Measurements from ENCODE around the gene TFB1M.

Gene TFB1M

DNA sequence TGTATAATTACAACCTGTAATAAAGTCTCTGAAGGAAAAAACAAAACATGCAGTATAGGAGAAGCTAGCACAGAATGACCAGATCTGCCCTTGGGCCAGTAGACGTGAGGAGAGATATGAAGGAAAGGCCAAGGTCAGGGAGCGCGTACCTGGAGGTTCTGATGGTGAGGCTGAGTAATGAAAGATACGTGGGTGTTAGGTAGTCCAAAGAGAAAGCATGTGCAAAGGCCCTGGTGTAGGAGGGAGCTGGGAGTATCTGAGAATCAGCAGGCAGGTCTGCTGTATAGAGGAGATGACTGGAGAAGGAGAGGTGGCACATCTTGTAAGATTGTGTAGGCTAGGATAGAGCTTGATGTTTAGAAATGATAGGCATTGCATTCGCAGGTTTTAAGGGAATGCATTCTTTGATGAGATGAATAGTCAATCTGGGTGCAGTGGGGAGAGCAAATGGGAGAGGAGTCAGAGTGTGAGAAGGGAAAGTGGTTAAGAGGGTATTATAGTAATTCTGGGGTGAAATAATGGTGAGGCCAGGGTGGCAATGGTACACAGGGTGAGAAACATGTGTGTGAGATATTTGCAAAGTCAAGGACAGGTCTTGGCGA lies 15.9 kb upstream of the TFB1M start:
- Histone ChIP-seq H3K9ac (ENCODE audit: low read length in 5 of 5) (no peak overlapping the region), H3K36me3 (ENCODE audit: control insufficient read depth in 5 of 5, insufficient read depth in 5 of 5, low read length in 5 of 5) (no peaks in the 10 kb centered on the region), H3K4me3 (ENCODE audit: low read depth in 1 of 5, low read length in 5 of 5) (no peak overlapping the region), H3K27ac (ENCODE audit: low read depth, low read length) (no peak overlapping the region), H3K4me1 (ENCODE audit: control insufficient read depth in 5 of 5, insufficient read depth in 5 of 5, low read length in 5 of 5) (no peaks in the 10 kb centered on the region), H3K27me3 (ENCODE audit: control insufficient read depth in 5 of 5, insufficient read depth in 4 of 5, low read length in 5 of 5) (no peaks in the 10 kb centered on the region), H3K9me3 (ENCODE audit: control insufficient read depth in 5 of 5, low read length in 5 of 5) (no peaks in the 10 kb centered on the region)

- H3K27ac ChIP-seq (ENCODE audit: low read depth, low read length): no peak overlapping the region
- no peaks in the 10 kb centered on the region for H3K36me3 ChIP-seq (ENCODE audit: control insufficient read depth in 5 of 5, insufficient read depth in 5 of 5, low read length in 5 of 5)
- H3K27me3 ChIP-seq (ENCODE audit: control insufficient read depth in 5 of 5, insufficient read depth in 4 of 5, low read length in 5 of 5): no peaks in the 10 kb centered on the region
- H3K4me1 ChIP-seq (ENCODE audit: control insufficient read depth in 5 of 5, insufficient read depth in 5 of 5, low read length in 5 of 5): no peaks in the 10 kb centered on the region
- no peaks in the 10 kb centered on the region for H3K9me3 ChIP-seq (ENCODE audit: control insufficient read depth in 5 of 5, low read length in 5 of 5)
- no peak overlapping the region for H3K9ac ChIP-seq (ENCODE audit: low read length in 5 of 5)
- no peak overlapping the region for H3K4me3 ChIP-seq (ENCODE audit: low read depth in 1 of 5, low read length in 5 of 5)
These were observed 15.3 kb upstream of the TFB1M start for GRCh38 chr6:155329460-155330132.

- H3K27ac ChIP-seq (ENCODE audit: low read depth, low read length): no peak overlapping the region
- no peaks in the 10 kb centered on the region for H3K36me3 ChIP-seq (ENCODE audit: control insufficient read depth in 5 of 5, insufficient read depth in 5 of 5, low read length in 5 of 5)
- H3K9ac ChIP-seq (ENCODE audit: low read length in 5 of 5): no peak overlapping the region
- H3K27me3 ChIP-seq (ENCODE audit: control insufficient read depth in 5 of 5, insufficient read depth in 4 of 5, low read length in 5 of 5): no peaks in the 10 kb centered on the region
- no peaks in the 10 kb centered on the region for H3K4me1 ChIP-seq (ENCODE audit: control insufficient read depth in 5 of 5, insufficient read depth in 5 of 5, low read length in 5 of 5)
- no peak overlapping the region for H3K4me3 ChIP-seq (ENCODE audit: low read depth in 1 of 5, low read length in 5 of 5)
- H3K9me3 ChIP-seq (ENCODE audit: control insufficient read depth in 5 of 5, low read length in 5 of 5): no peaks in the 10 kb centered on the region
These were observed 14.5 kb upstream of the TFB1M start for GRCh38 chr6:155328539-155329459.

GRCh38 chr6:155328074-155328538 lies 13.8 kb upstream of the TFB1M start:
- no peak overlapping the region for H3K27ac ChIP-seq (ENCODE audit: low read depth, low read length)
- H3K36me3 ChIP-seq (ENCODE audit: control insufficient read depth in 5 of 5, insufficient read depth in 5 of 5, low read length in 5 of 5): no peaks in the 10 kb centered on the region
- H3K9me3 ChIP-seq (ENCODE audit: control insufficient read depth in 5 of 5, low read length in 5 of 5): no peaks in the 10 kb centered on the region
- H3K27me3 ChIP-seq (ENCODE audit: control insufficient read depth in 5 of 5, insufficient read depth in 4 of 5, low read length in 5 of 5): no peaks in the 10 kb centered on the region
- no peak overlapping the region for H3K4me3 ChIP-seq (ENCODE audit: low read depth in 1 of 5, low read length in 5 of 5)
- no peaks in the 10 kb centered on the region for H3K4me1 ChIP-seq (ENCODE audit: control insufficient read depth in 5 of 5, insufficient read depth in 5 of 5, low read length in 5 of 5)
- no peak overlapping the region for H3K9ac ChIP-seq (ENCODE audit: low read length in 5 of 5)

GRCh38 chr6:155327326-155328073 lies 13.2 kb upstream of the TFB1M start:
- no peaks in the 10 kb centered on the region for H3K27me3 ChIP-seq (ENCODE audit: control insufficient read depth in 5 of 5, insufficient read depth in 4 of 5, low read length in 5 of 5)
- no peak overlapping the region for H3K9ac ChIP-seq (ENCODE audit: low read length in 5 of 5)
- no peaks in the 10 kb centered on the region for H3K4me1 ChIP-seq (ENCODE audit: control insufficient read depth in 5 of 5, insufficient read depth in 5 of 5, low read length in 5 of 5)
- H3K36me3 ChIP-seq (ENCODE audit: control insufficient read depth in 5 of 5, insufficient read depth in 5 of 5, low read length in 5 of 5): no peaks in the 10 kb centered on the region
- no peaks in the 10 kb centered on the region for H3K9me3 ChIP-seq (ENCODE audit: control insufficient read depth in 5 of 5, low read length in 5 of 5)
- H3K4me3 ChIP-seq (ENCODE audit: low read depth in 1 of 5, low read length in 5 of 5): no peak overlapping the region
- H3K27ac ChIP-seq (ENCODE audit: low read depth, low read length): no peak overlapping the region

DNA sequence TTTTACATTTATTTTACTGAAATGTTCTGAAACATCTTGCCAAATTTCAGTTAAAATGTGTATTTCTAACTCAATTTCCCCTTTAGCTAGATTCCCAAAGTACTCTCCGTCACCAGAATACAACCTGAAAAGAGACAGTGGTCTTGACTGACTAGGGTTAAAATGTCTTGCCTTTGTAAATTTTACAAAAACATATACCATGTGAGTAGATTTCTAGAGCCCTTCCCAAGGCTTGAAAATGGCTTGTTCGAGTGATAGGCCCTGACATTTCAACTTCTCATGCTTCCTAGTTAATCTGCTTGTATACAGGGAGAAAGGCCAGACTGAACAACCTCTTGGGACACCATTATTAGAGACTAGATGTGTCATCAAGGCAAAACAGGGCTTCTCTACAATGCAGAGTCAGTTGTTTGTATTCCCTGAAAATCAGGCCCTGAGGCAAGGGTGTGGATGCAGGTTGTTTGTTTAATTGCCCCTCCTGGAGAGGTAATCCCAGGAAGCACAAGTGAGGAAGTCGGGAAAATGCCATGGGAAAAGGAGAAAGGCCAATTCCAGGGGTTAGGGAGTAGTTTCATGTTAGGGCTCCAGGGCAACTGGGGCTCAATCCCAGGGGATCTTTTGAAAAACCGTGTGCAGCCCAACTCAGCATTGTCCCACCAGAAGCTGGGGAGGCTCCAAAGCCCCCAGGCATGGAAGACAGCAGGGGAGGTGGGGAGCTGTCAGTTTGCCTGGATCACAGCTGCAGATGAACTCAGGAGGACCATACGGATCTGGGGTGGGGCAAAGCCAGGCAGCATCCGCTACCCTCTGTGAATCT lies 11.6 kb upstream of the TFB1M start:
- Histone ChIP-seq H3K27me3 (ENCODE audit: control insufficient read depth in 5 of 5, insufficient read depth in 4 of 5, low read length in 5 of 5) (no peaks in the 10 kb centered on the region), H3K9ac (ENCODE audit: low read length in 5 of 5) (no peak overlapping the region), H3K27ac (ENCODE audit: low read depth, low read length) (no peak overlapping the region), H3K4me3 (ENCODE audit: low read depth in 1 of 5, low read length in 5 of 5) (no peak overlapping the region), H3K9me3 (ENCODE audit: control insufficient read depth in 5 of 5, low read length in 5 of 5) (no peaks in the 10 kb centered on the region), H3K36me3 (ENCODE audit: control insufficient read depth in 5 of 5, insufficient read depth in 5 of 5, low read length in 5 of 5) (no peaks in the 10 kb centered on the region), H3K4me1 (ENCODE audit: control insufficient read depth in 5 of 5, insufficient read depth in 5 of 5, low read length in 5 of 5) (no peaks in the 10 kb centered on the region)

DNA sequence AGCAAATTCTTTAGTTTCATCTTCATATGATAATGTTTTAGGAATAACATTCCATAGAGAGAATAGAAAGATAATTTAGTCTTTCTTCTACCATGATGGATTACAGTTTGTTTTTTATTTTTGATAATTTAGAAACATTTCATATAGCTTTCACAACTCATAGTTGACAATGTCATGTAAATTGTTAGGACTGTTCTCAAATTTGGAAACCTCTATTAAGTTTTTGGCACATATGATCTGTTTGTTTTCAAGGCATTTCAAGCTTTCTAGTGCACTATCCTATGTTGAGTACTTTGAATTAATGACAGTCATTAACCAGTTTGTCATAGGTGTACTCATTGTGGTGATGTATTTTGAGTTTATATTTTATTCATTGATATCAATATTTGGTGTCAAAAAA lies 10.7 kb upstream of the TFB1M start:
- Histone ChIP-seq H3K36me3 (ENCODE audit: control insufficient read depth in 5 of 5, insufficient read depth in 5 of 5, low read length in 5 of 5) (no peaks in the 10 kb centered on the region), H3K9ac (ENCODE audit: low read length in 5 of 5) (no peak overlapping the region), H3K27ac (ENCODE audit: low read depth, low read length) (no peak overlapping the region), H3K4me3 (ENCODE audit: low read depth in 1 of 5, low read length in 5 of 5) (no peak overlapping the region), H3K4me1 (ENCODE audit: control insufficient read depth in 5 of 5, insufficient read depth in 5 of 5, low read length in 5 of 5) (no peaks in the 10 kb centered on the region), H3K27me3 (ENCODE audit: control insufficient read depth in 5 of 5, insufficient read depth in 4 of 5, low read length in 5 of 5) (no peaks in the 10 kb centered on the region), H3K9me3 (ENCODE audit: control insufficient read depth in 5 of 5, low read length in 5 of 5) (no peaks in the 10 kb centered on the region)

GRCh38 chr6:155324172-155324571 lies 9.9 kb upstream of the TFB1M start:
- Histone ChIP-seq H3K4me1 (ENCODE audit: control insufficient read depth in 5 of 5, insufficient read depth in 5 of 5, low read length in 5 of 5) (no peaks in the 10 kb centered on the region), H3K9ac (ENCODE audit: low read length in 5 of 5) (no peak overlapping the region), H3K4me3 (ENCODE audit: low read depth in 1 of 5, low read length in 5 of 5) (no peak overlapping the region), H3K36me3 (ENCODE audit: control insufficient read depth in 5 of 5, insufficient read depth in 5 of 5, low read length in 5 of 5) (no peaks in the 10 kb centered on the region), H3K9me3 (ENCODE audit: control insufficient read depth in 5 of 5, low read length in 5 of 5) (no peaks in the 10 kb centered on the region), H3K27me3 (ENCODE audit: control insufficient read depth in 5 of 5, insufficient read depth in 4 of 5, low read length in 5 of 5) (no peaks in the 10 kb centered on the region), H3K27ac (ENCODE audit: low read depth, low read length) (no peak overlapping the region)

- peak overlapping the region in 3 of 5 donors; percentile 32 to 47 (median 35) for H3K4me3 ChIP-seq (ENCODE audit: low read depth in 1 of 5, low read length in 5 of 5)
- H3K27me3 ChIP-seq (ENCODE audit: control insufficient read depth in 5 of 5, insufficient read depth in 4 of 5, low read length in 5 of 5): no peaks in the 10 kb centered on the region
- H3K9me3 ChIP-seq (ENCODE audit: control insufficient read depth in 5 of 5, low read length in 5 of 5): no peaks in the 10 kb centered on the region
- no peaks in the 10 kb centered on the region for H3K36me3 ChIP-seq (ENCODE audit: control insufficient read depth in 5 of 5, insufficient read depth in 5 of 5, low read length in 5 of 5)
- H3K27ac ChIP-seq (ENCODE audit: low read depth, low read length): no peak overlapping the region
- no peak overlapping the region for H3K9ac ChIP-seq (ENCODE audit: low read length in 5 of 5)
- peaks cover 2 to 10% (median 7%) of the 10 kb centered on the region in 5 donors for H3K4me1 ChIP-seq (ENCODE audit: control insufficient read depth in 5 of 5, insufficient read depth in 5 of 5, low read length in 5 of 5)
These were observed 5.6 kb upstream of the TFB1M start for GRCh38 chr6:155319902-155320301.
